ENCODE data around the gene PKHD1. TPM values are rescaled to one million over a fixed set of nuclear protein-coding genes. Genes with fewer than 3 reads are reported as not detected.

PKHD1 gene
- total RNA-seq, 2 donors from 2014 or later: 0.20 TPM

GRCh38 chr6:51778666-51779065 lies 308.7 kb downstream of the PKHD1 start:
- H3K4me1 Mint-ChIP-seq: no peaks in the 10 kb centered on the region

DNA sequence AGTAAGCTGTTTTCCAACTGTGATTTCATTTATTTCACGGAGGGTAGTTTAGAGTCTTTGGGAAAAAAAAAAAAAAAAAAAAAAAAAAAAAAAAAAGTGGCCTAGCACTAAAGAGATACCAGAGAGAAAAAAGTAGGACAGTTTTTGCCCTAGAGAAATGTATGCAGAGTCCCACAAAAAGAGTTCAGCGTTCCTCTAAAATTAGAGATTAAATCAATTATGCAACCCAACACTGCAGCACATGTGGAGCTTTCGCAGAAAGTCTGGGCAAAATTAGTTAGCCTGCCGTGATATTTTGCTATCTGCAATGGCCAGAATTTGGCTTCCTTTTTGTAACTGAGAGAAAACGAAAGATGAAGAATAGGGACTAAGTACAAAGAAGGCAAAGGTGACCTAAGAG lies 309.8 kb downstream of the PKHD1 start:
- Mint-ChIP-seq H3K4me1 (no peaks in the 10 kb centered on the region), H3K4me3 (no peak overlapping the region), H3K36me3 (ENCODE audit: low read depth) (no peaks in the 10 kb centered on the region), H3K27me3 (ENCODE audit: insufficient read depth) (no peaks in the 10 kb centered on the region), H3K9me3 (no peaks in the 10 kb centered on the region), H3K27ac (no peak overlapping the region)
- Histone ChIP-seq H3K27ac (ENCODE audit: low read depth, low read length) (no peak overlapping the region), H3K4me1 (ENCODE audit: control insufficient read depth, insufficient read depth, low read length) (no peaks in the 10 kb centered on the region), H3K9ac (ENCODE audit: extremely low read depth, low read length, poor library complexity, severe bottlenecking) (no peak overlapping the region), H3K9me3 (ENCODE audit: control insufficient read depth, low read length) (no peaks in the 10 kb centered on the region), H3K4me3 (ENCODE audit: low read length) (no peak overlapping the region), H3K27me3 (ENCODE audit: control insufficient read depth, insufficient read depth, low read length, poor library complexity, severe bottlenecking) (no peaks in the 10 kb centered on the region), H3K36me3 (ENCODE audit: control insufficient read depth, insufficient read depth, low read length) (no peaks in the 10 kb centered on the region)
- WGBS, 2 experiments (ENCODE audit: insufficient coverage in 1 of 2, insufficient read length in 1 of 2): 80 to 91% methylated on average over 5 of the region's 5 CpGs
- DNase-seq: no peak
- no peak for TF ChIP-seq CTCF (conservative IDR thresholded peaks at IDR 0.05)

More at GRCh38 chr6:51778666-51779065, 308.7 kb downstream of the PKHD1 start:
- no peak overlapping the region for H3K4me3 Mint-ChIP-seq
- WGBS, 2 experiments (ENCODE audit: insufficient coverage in 1 of 2, insufficient read length in 1 of 2): 20 to 63% methylated on average over 1 to 2 of the region's 2 CpGs
- no peaks in the 10 kb centered on the region for H3K4me1 ChIP-seq (ENCODE audit: control insufficient read depth, insufficient read depth, low read length)
- no peaks in the 10 kb centered on the region for H3K36me3 Mint-ChIP-seq (ENCODE audit: low read depth)
- no peaks in the 10 kb centered on the region for H3K27me3 Mint-ChIP-seq (ENCODE audit: insufficient read depth)
- no peak overlapping the region for H3K4me3 ChIP-seq (ENCODE audit: low read length)
- no peaks in the 10 kb centered on the region for H3K9me3 ChIP-seq (ENCODE audit: control insufficient read depth, low read length)
- H3K9ac ChIP-seq (ENCODE audit: extremely low read depth, low read length, poor library complexity, severe bottlenecking): no peak overlapping the region
- H3K27ac ChIP-seq (ENCODE audit: low read depth, low read length): no peak overlapping the region
- TF ChIP-seq CTCF (conservative IDR thresholded peaks at IDR 0.05): no peak
- no peak overlapping the region for H3K27ac Mint-ChIP-seq
- no peak for DNase-seq
- H3K36me3 ChIP-seq (ENCODE audit: control insufficient read depth, insufficient read depth, low read length): no peaks in the 10 kb centered on the region
- no peaks in the 10 kb centered on the region for H3K9me3 Mint-ChIP-seq
- no peaks in the 10 kb centered on the region for H3K27me3 ChIP-seq (ENCODE audit: control insufficient read depth, insufficient read depth, low read length, poor library complexity, severe bottlenecking)

- Histone ChIP-seq H3K9me3 (ENCODE audit: control insufficient read depth, low read length) (no peaks in the 10 kb centered on the region), H3K27ac (ENCODE audit: low read depth, low read length) (no peak overlapping the region), H3K4me1 (ENCODE audit: control insufficient read depth, insufficient read depth, low read length) (no peaks in the 10 kb centered on the region), H3K4me3 (ENCODE audit: low read length) (no peak overlapping the region), H3K9ac (ENCODE audit: extremely low read depth, low read length, poor library complexity, severe bottlenecking) (no peak overlapping the region), H3K36me3 (ENCODE audit: control insufficient read depth, insufficient read depth, low read length) (no peaks in the 10 kb centered on the region), H3K27me3 (ENCODE audit: control insufficient read depth, insufficient read depth, low read length, poor library complexity, severe bottlenecking) (no peaks in the 10 kb centered on the region)
- no peak for TF ChIP-seq CTCF (conservative IDR thresholded peaks at IDR 0.05)
- DNase-seq: no peak
- no peak overlapping the region for H3K4me3 Mint-ChIP-seq
- H3K27me3 Mint-ChIP-seq (ENCODE audit: insufficient read depth): no peaks in the 10 kb centered on the region
- no peaks in the 10 kb centered on the region for H3K4me1 Mint-ChIP-seq
- no peaks in the 10 kb centered on the region for H3K36me3 Mint-ChIP-seq (ENCODE audit: low read depth)
- no peak overlapping the region for H3K27ac Mint-ChIP-seq
- no peaks in the 10 kb centered on the region for H3K9me3 Mint-ChIP-seq
Observed at GRCh38 chr6:51775942-51776860, 311.2 kb downstream of the PKHD1 start.
